GM21515 (cell line): ENCODE data around the gene PSMG3.

Experiments used
- ATAC-seq: cut with Tn5 transposase; IDR thresholded peaks from one replicate; pipeline ENCODE4 v1.9.1; 2021; ENCODE audit not compliant: unreplicated experiment

PSMG3 gene

GRCh38 chr7:1559626-1560590 lies 9.9 kb downstream of the PSMG3 start:
- ATAC-seq, result no peak

- ATAC-seq, result no peak
Measured at GRCh38 chr7:1558841-1559625, 10.8 kb downstream of the PSMG3 start.

- ATAC-seq, result no peak
Measured at GRCh38 chr7:1558181-1558811, 11.5 kb downstream of the PSMG3 start.

- ATAC-seq, result no peak
Measured at GRCh38 chr7:1557771-1558170, 12.1 kb downstream of the PSMG3 start.

GRCh38 chr7:1557006-1557405 lies 12.8 kb downstream of the PSMG3 start:
- no peak for ATAC-seq

- ATAC-seq, result no peak
Measured at GRCh38 chr7:1555813-1556543, 13.9 kb downstream of the PSMG3 start, which contains the start of gene TMEM184A. Gene TMEM184A (minus strand): TSS chr7:1556205. CDS start chr7:1555484, 721 bp downstream.

GRCh38 chr7:1555046-1555812 lies 14.6 kb downstream of the PSMG3 start:
- no peak for ATAC-seq

- no peak for ATAC-seq
Measured at GRCh38 chr7:1554333-1555045, 15.3 kb downstream of the PSMG3 start.

- no peak for ATAC-seq
Measured at GRCh38 chr7:1553512-1554210, 16.2 kb downstream of the PSMG3 start.

GRCh38 chr7:1552200-1552599 lies 17.6 kb downstream of the PSMG3 start:
- ATAC-seq, result no peak

GRCh38 chr7:1550846-1551155 lies 19.0 kb downstream of the PSMG3 start:
- ATAC-seq, result no peak

GRCh38 chr7:1550005-1550845 lies 19.6 kb downstream of the PSMG3 start:
- ATAC-seq, result no peak

GRCh38 chr7:1549357-1550004 lies 20.4 kb downstream of the PSMG3 start:
- ATAC-seq, result no peak

GRCh38 chr7:1548944-1549343 lies 20.9 kb downstream of the PSMG3 start:
- ATAC-seq, result no peak

- ATAC-seq, result no peak
Measured at GRCh38 chr7:1548438-1548831, 21.4 kb downstream of the PSMG3 start.

- ATAC-seq, result no peak
Measured at GRCh38 chr7:1547777-1548437, 21.9 kb downstream of the PSMG3 start.
